ENCODE data around the gene DAB2.

Gene DAB2

DNA sequence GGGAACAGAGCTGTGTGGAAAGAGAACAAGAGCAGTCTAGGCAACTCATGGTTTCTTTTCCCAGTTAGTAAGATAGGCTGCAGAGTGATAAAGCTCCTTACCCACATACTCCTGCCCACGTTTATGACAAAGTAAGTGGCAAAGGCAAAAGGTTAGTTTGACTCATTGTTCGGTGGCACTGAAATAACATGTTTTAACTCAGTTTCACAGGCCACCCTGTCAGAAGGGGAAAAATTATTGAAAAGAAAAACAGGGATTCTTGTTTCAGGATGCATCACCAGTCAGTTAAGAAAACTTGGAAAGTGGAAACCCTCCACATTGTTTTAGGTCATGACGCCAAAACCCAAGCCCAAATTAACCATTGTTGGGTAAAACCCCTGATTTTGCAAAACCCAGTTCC, 22.3 kb upstream of the DAB2 start:
- no peak for DNase-seq

DNA sequence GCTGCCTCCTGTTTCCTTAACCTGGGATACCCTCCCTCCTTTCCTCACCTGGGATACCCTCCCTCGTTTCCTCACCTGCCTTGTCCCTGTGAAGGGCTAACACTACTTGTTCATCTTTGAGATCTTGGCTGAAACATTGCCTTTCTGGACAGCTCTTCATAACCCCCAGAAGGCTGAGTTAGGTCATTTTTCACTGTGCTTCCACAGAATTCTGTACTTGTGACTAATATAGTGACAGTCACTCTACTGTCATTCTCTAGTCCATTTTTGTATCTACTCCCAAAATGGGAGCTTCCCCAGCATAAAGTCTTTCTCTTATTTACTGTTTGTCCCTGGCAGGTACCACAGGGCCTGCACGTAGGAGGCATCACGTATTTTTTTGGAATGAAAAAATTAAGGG, 21.5 kb upstream of the DAB2 start:
- DNase-seq, result no peak

DNA sequence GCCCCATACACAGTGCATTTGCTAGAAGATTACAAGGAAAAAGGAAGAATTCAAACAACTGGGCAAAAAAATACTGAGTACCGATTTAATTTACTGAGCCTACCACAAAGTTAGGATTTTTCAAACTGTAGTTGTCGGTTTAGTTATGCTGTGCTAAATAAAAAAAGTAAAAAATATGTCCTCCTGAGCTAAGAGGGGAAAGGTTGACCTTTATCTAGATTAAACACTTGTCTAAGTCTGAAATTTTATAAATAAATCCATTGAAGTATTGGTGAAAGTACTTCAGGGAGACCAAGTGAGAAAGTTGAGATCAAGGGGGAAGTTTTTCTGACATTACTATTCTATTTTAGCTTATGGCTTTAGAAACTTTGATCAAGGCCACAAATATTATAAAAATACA, 19.1 kb upstream of the DAB2 start:
- DNase-seq, result no peak

DNA sequence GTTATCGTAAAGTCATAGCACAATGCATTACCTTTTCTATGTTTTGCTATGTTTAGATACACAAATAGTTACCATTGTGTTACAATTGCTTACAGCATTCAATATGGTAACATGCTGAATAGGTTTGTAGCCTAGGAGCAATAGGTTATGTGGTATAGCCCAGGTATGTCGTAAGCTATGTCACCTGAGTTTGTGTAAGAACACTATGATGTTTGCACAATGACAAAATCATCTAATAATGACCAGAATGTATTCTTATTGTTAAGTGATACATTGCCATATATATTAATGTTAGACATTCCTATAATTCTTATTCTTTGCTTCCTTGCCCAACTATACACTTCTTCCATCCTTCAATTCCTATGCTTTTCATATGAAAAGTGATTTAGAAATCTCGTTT, 18.2 kb upstream of the DAB2 start:
- no peak for DNase-seq

DNA sequence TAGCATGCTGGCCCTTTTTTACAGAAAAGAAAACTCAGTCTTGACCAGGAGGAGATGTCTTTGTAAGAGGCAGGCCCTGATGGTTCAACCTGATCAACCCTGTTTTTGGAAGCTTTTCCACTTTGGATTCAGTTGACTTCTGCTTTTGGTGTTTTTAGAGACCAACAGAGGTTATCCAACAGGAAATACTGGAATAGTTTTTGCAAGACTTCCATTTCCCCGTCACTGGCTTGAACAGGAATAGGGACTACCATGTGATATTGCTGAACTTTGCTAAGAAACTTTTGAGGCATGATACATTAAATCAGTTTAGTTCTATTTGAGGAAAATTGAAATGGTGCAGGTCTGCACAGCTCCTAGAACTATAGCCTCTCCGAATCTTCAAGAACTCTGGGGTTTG, 17.1 kb upstream of the DAB2 start:
- DNase-seq, result no peak

DNA sequence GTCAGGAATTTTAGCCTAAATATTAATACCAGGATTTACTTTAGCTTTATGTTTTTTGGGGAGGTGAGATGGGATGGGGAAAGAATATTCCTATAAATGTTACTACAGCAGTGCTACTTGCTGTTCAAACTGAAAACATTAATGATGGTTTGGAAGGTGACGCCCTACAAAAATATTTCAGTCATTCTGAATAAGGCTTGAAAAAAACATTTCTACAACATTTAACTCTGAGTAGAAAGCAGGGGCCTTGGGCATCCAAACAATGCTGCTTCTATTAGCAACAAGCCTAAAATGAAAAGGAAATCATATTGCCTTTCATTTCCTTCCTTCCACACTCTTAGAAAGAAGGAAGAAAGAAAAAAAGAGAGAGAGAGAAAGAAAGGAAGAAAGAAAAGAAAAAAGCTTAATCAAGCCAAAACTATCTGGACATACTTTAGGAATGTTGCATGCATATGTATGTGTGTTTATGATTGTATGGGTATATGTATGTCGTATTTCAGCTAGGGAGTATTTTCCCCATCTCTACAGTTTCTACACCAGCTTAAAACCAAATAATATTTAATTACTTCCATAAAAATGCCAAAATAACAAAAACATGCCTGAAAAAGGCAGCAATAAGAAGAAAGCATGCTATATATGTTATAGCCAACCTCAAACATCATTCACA, 16.3 kb upstream of the DAB2 start:
- DNase-seq, result no peak

DNA sequence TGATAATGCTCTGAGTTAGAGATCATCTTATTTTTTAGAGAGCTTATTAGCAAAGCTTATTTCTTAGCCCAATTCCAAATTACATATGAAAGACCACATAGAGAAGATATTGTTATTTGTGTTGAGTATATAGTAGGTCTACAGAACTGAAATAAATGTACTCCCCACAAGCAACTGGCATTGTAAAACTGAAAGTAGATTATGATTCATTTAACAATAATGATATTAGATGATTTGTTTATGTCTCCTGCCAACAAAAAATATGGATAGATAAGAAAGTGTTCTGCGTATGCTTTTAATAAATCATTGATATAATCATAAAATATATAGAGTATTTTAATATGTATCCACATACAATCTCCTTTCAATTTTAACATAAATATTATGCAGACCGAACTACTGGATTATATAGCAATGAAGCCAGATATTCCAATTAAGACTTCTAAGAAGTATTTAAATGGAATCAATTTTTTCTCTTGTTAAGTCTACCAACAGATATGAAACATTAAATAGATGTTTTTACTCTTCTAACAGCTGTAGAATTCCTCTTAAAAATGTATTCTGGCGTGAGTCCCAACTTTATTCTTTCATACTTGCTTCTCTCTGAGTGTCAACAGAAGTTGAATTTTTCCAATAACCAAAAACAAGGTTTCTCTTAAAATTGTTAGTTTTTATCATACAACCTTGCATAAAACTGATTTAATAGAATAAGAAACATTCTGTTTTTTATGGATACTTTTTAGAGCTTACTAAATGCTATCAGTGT, 15.6 kb upstream of the DAB2 start:
- DNase-seq, result no peak

DNA sequence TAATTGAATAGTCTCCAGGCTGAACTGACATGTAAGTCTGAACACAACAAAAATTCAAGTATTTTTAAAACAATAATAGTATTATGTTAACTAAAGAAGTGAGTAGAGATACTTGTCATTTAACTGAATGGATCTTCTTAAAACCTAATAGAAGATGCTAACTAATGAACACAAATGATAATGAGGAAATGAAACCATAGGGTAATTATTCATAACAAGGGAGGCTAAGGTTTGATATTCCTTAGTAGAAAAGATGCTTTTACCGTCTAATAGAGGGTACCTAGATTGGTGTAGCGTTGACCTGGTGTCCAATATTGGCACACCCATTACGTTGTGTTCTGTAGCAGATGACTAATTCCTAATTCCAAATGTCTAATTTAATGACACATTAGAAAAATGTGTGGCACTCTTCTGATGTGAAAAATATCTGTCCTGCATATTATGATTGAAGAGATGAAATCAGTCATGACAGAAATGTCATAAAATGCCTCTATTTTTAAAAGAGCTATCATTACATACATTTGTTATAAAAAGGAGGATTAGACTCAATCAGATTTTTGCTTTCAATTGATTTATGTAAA, 14.9 kb upstream of the DAB2 start:
- DNase-seq, result no peak

DNA sequence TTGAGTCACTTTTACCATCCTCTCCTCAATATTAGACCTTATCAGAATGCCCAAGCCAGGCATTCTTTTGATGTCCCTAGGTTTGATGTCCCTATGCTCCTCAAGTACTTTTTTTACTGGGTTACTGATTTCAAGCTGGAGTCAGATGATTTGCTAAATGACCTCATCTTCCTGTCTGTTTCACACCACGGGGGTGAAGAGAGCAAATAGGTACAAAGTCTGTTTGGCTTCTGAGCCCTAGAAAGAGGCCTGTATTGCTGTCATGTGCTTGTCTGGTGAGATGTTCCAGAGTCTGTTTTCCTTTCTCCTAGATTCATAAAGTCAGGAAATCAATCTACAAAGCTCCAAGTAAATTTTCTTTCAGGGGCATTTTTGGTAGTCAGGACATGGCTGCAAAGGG, 12.7 kb upstream of the DAB2 start:
- DNase-seq, result no peak

DNA sequence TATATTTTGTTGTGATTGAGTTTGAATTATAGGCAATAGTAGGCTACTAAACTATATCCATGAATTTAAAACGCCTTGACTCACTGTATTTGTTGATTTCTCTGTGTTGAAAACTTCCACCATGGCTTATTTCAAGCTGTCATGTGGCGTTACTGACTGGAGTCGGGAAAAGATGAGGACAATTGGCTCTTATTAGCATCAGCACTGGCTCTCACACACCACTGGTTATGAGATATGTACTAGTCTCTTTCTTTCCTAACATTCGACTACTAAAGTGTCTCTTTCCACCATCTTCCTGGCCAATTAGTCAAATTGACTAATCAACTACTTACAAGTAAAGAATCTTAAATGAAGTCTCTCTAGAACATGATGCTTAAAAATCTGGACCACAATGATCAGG, 9.1 kb upstream of the DAB2 start:
- no peak for DNase-seq

DNA sequence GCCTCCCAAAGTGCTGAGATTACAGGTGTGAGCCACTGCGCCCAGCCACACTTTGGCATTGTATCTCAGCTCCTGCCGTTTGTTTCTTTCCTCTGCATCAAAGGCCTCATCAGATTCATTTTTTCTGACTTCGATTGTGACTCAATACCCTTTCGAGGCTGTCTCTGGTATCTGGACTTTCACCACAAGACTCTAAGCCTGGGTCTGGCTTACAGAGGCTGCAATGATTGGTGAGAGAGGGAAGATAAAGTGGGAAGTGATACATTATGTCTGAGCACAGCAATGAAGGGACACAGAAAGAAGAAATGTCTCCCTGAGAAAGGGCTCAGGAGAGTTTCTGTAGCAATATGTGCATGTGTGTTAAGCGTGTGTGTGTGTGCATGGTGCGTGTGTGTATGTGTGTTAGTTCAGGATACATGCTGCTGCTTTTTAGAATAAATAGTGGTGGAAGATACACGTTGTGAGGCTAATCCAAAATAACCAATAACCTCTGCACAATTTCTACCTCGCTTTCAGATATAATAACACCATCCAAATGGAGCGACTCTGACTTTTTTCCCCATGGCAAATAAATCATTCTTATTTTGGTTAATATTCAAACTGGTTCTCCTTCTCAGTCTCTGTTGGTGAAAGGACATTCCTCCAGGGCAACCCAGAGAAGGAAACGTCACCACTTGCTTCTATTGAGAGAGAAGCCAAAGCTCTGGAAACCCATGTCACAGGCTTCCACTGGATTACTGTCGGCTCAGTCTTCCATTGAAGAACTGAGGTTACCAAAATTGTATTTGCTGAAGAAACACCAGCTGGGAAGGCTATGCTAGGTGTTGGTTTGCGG, 8.1 kb upstream of the DAB2 start:
- no peak for DNase-seq

DNA sequence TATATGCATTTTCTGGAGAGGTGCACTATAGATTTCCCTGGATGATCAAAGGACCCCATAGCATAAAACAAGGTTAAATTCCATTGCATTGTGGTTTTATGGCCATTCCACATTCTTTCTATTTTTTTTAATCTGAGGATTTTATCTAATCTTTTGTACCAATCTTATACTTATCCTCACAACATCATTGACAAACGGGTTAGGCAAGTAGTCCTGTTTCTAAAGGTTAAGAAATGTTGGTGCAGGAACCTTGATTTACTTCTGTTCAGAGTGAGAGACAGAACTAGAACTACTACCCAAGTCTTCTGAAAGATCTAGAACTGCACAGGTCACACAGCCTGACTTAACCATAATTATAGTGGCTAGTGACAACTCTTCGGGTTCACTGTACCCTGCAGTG, 5.7 kb upstream of the DAB2 start:
- no peak for DNase-seq

DNA sequence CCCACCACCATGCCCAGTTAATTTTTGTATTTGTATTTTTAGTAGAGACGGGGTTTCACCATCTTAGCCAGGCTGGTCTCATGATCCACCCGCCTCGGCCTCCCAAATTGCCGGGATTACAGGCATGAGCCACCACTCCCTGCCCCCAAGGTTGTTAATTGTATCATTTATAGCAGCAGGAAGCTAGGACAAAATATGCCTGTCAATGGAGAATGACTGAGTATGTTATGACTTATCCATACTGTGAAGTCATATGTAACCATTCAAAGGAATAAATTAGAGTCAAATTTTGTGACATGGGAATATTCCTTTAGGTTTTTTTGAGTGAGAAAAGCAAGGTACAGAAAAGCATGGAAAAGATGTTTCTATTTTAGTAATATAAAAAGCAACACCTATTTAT, 3.9 kb upstream of the DAB2 start:
- DNase-seq, result no peak

DNA sequence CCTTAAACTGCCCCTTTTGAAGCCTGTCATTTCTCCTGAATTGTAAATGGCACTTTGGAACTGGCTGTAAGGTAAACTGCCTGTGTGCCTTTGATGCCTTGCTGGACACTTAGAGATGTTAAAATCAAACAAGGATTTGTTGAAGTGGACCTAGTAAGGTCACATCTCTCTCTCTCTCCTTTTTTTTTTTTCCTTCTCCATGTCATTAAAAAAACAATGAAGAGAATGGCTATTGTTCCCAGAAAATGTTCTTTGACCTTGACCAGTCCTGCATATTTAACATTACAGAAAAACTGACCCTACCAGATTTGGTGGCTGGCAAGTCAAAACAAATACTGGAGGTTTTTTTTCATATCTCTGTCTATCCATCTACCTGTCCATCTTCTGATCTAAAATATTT, 2.9 kb upstream of the DAB2 start:
- no peak for DNase-seq

DNA sequence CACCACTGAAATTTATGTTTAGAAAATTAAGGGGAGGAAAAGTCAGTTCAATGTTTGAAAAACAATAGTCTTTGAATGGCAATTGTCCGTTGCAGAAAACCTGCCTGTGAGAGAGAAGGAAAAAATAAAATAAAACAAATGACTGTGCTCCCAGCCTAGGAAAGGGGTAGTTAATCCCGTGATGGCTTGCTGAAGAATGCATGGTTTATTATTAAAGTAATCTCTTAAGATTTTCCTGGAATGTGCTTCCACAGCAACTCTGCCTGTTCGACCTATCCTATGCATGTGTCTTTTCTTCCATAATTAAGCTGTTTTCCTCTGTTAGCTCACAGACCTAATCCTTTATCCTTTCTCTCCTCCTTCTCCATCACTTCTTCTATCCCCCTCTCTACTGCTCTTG, 2.4 kb upstream of the DAB2 start:
- no peak for DNase-seq

DNA sequence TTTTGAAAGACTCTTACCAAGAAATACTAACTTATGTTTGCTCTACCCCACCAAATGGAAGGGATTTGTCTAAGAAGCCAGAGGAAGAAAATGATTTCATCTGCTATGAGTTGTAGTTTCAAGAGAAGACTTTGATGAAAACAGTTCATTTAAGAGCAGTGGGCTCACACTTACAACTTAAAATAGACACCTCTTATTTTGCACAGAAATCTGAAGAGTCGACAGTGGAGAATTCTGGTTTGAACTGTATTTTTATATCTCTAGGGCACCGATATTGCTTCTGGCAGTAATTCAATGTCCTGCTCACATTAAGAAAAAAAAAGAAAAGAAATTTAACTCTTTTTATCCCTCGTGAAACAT, 1.9 kb upstream of the DAB2 start:
- DNase-seq, result no peak

DNA sequence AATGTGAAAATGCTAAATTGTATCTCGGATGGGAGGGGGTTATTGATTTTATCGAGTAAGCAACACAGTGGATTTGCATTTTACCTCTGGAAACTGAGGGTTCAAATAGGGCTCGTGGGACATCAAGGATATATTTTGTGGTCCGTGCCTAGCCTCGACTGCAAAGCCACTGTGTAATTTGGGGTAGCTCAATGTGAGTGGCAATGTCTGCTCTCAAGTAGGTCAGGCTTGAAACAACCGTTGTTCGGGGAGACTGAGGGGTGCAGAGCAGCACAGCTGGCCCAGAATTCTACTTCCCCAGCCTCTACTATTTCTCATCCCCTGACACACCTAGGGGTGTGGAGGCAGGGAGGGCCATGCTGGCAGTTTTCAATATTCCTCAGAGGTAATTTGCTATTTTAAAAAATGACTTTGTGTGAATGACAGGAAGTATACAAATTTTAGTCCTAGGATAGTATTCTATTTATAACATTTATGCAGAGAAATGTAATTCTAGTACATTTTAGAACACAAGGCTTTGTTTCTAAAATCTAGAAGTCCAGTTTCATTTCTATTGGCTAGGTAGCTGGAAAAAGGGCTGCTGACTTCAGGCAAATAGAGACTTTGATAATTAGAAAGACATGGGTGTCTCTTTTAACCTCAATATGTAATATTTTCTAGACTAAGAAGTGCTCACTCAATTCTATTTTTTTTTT, 1.4 kb upstream of the DAB2 start:
- DNase-seq, result no peak

DNA sequence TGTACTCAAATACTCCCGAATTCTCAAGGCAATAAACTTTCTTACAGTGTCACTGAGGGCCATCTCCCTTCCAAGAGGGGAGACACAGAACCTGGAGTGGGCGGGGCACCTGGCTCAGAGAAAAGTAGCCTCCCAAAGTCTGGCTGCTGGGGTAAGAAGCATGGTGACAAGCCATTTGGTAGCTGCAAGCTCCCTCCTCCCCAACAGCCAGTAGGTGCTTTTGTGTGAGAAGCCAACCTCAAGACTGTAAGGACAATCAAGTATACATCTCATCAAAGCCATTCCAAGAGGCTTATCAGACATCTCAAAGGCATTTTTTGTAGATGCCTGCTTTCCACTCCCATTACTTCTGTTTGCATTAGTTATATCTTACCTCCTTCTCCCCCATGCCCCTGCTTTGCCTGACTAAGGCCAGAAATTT, 1.4 kb downstream of the DAB2 start:
- DNase-seq, result no peak

DNA sequence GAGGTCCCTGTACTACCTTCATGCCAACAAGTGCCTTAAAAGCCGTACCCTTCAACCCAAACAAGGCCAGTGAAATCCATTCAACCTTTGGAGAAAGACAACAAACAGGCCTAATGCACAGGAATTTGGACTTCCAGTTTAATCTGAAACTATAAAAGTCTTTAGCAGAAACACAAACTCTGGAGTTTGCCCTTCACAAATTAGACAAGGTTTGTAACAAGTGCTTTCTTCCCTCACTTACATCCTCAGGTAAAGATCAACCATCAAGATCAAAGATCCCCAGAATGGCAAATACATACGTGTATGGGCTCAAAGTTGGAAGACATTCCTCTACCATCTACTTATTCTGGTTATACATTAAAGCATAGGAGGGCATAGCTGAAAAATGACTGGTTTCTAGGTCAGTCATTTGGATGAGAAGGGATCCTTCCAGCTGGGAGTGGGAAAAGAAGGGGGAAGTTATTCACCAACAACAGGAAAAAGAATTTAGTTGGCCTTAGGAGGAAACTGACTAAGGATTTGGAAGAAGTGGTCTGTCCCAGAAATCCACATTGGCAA, 2.0 kb downstream of the DAB2 start:
- no peak for DNase-seq

DNA sequence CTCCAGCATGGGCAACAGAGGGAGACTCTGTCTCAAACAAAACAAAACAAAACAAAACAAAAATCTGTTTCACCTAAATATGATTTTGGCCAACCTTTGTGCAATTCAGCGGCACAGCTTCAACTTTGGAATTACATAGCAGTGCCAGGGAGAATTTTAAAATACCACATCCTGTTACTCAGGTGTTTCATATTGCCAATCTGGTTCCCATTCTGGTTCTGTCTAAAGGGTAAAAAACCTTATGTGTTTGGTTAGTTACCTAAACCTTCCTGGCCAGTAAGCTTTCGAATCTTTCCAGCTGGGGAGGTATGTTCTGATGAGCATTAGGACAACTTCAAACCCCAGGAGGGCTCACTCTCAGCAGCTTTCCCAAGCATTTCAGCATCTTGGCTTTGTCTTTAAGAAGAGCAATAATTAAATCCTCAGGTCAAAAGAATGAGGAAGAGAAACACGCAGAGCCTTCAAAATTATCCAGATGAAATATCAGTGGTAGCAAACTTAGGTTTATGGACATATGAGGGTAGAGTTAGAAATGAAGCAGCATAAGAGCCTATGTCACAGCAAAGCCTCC, 2.7 kb downstream of the DAB2 start:
- DNase-seq, result no peak

DNA sequence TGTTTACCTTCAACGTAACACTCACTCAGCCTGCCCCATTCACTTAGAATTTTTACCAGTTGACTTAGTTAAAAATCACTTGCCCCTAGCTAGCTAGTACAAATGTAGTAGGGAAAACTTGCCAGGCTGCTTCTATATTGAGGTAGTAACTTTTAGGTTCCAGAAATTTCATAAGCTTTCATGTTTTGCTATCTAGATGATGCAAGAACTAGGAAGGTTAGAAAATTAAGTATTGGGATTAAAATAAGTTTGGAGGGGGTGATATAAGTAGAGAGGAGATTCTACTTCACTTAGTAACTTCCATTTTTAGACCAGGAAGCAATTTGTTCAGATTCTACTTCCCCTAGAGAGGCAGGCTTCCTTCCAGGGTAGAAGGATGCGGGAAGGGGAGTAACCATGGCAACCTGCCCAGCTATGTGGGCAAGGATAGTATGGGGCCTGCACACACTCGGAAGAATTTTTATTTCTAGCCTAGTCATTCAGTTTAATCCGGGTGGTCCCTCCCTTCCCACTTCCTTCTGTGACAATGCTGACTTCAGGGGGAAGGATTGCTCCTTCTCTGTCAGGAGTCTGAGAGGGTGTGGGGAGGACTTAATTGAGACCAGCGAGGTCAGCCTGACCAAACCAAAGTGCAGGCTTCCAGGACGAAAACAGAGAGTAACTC, 4.2 kb downstream of the DAB2 start:
- DNase-seq, result no peak

DNA sequence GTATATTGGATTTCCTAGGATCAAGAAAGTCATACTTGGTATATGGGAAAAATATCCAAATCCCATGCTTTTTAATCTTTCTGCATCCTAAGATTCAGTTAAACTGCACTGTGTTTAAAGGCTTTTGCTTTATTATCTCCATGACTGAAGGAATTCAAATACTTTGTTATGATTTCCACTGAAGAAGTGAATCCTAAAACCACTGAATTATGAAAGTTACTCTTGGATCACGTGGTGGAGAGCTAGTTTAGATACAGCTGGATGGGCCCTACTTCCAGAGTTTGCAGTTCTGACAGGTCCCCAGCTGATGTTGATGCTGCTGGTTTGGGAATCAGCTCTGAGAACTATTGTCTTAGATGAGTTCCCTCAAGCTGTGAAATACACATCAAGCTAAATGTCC, 5.0 kb downstream of the DAB2 start:
- DNase-seq, result no peak
